Small intestine (tissue), 7 donors: ENCODE results near the gene TUBA3E. TPM values are rescaled to one million over a fixed set of nuclear protein-coding genes. Genes with fewer than 3 reads are reported as not detected.
"Not testable (repeated sequence)": the region's sequence is repeated elsewhere in the genome, so short reads cannot be mapped to it uniquely, and the experiment has no call there.

Source experiments
- DNase-seq, 2 donors: peaks; one replicate each; pipeline versions ENCODE4 v3.0.0 to v3.0.0-alpha.2; 2013
- FAIRE-seq: peaks from 2 replicates; lab custom pipeline; 2012; peaks lifted over from hg19 to GRCh38; lab: Jason Lieb, UNC
- H3K27ac ChIP-seq, 3 donors: one replicate each; pipeline ENCODE4 v1.5.1; 2013; ENCODE audit warnings: low read length in 2 of 3, mild to moderate bottlenecking in 2 of 3, control low read depth in 1 of 3, inconsistent platforms in 1 of 3, low read depth in 1 of 3, moderate library complexity in 1 of 3
- H3K27me3 ChIP-seq, 3 donors: one replicate each; pipeline ENCODE4 v1.6.1; 2013; ENCODE audit warnings: low read length in 3 of 3, inconsistent platforms in 1 of 3; ENCODE audit not compliant: control insufficient read depth in 3 of 3, insufficient read depth in 3 of 3
- H3K36me3 ChIP-seq, 3 donors: one replicate each; pipeline ENCODE4 v1.6.1; 2013; ENCODE audit warnings: low read length in 3 of 3, inconsistent platforms in 1 of 3, low read depth in 1 of 3, mild to moderate bottlenecking in 1 of 3, moderate library complexity in 1 of 3; ENCODE audit not compliant: control insufficient read depth in 3 of 3, insufficient read depth in 2 of 3
- H3K4me1 ChIP-seq, 3 donors: one replicate each; pipeline ENCODE4 v1.6.1; 2013; ENCODE audit warnings: low read length in 2 of 3, inconsistent platforms in 1 of 3, low read depth in 1 of 3, mild to moderate bottlenecking in 1 of 3, moderate library complexity in 1 of 3; ENCODE audit not compliant: control insufficient read depth in 3 of 3, insufficient read depth in 2 of 3
- H3K4me3 ChIP-seq, 3 donors: one replicate each; pipeline ENCODE4 v1.5.1; 2013; ENCODE audit warnings: low read length in 3 of 3, control low read depth in 1 of 3, inconsistent platforms in 1 of 3, low read depth in 1 of 3, mild to moderate bottlenecking in 1 of 3, moderate library complexity in 1 of 3
- H3K9me3 ChIP-seq, 2 donors: one replicate each; pipeline ENCODE4 v1.6.1; 2013; ENCODE audit warnings: low read depth in 1 of 2, low read length in 1 of 2; ENCODE audit not compliant: control insufficient read depth in 2 of 2, insufficient read depth in 1 of 2
- WGBS, 3 donors: extraction: QIAGEN DNeasy Blood & Tissue Kit; methylation state at CpG; one replicate each; pipeline ENCODE4 v1.1.7; 2013; 5-methylcytosine and 5-hydroxymethylcytosine counted together
- polyA plus RNA-seq, 4 donors: library from polyadenylated mRNA; stranded (reverse) in 3 of 4; unstranded in 1 of 4; fragments of 200-250 nt in 3 of 4; fragments of 120-200 nt in 1 of 4; gene quantifications; one replicate each; pipeline versions ENCODE4 v1.2.1 to v1.2.3, GENCODE V29; 2013
- donor health status: healthy with polysubstance abuse.
- donor health status: control.
- donor health status: control.
- donor health status: Bipolar disorder and iron deficiency.
- donor health status: healthy.

The TUBA3E gene
- polyA plus RNA-seq, 4 donors: 0.12 to 2.4 TPM; not detected in 2

- not testable (repeated sequence) for H3K4me1 ChIP-seq, FAIRE-seq, H3K27ac ChIP-seq, H3K27me3 ChIP-seq, H3K9me3 ChIP-seq, H3K4me3 ChIP-seq, DNase-seq
- H3K36me3 ChIP-seq: peaks cover 2 to 53% (median 9%) of the 10 kb centered on the region in 3 donors
- WGBS, 3 donors: 48 to 68% (median 66%) methylated on average over 6 to 11 of the region's 12 CpGs
These were observed 40.9 kb downstream of the TUBA3E start for GRCh38 chr2:130157354-130157753.

GRCh38 chr2:130156624-130157004 is 41.6 kb downstream of the TUBA3E start:
- DNase-seq (no peak), FAIRE-seq (no peak)
- H3K27ac ChIP-seq: no peak overlapping the region
- no peak overlapping the region for H3K4me3 ChIP-seq
- peaks cover 2 to 59% (median 13%) of the 10 kb centered on the region in 3 donors for H3K36me3 ChIP-seq
- H3K4me1 ChIP-seq: no peaks in the 10 kb centered on the region
- no peaks in the 10 kb centered on the region for H3K9me3 ChIP-seq
- H3K27me3 ChIP-seq: no peaks in the 10 kb centered on the region
- 85 to 91% (median 90%) methylated on average over 9 of the region's 9 CpGs for WGBS, 3 donors

GRCh38 chr2:130155956-130156623 is 42.1 kb downstream of the TUBA3E start:
- not testable (repeated sequence) for H3K4me1 ChIP-seq, H3K4me3 ChIP-seq, H3K27me3 ChIP-seq, FAIRE-seq, H3K9me3 ChIP-seq, H3K27ac ChIP-seq
- peaks cover 2 to 59% (median 13%) of the 10 kb centered on the region in 3 donors for H3K36me3 ChIP-seq
- peak; percentile 33 to 63 for DNase-seq
- 22 to 63% (median 34%) methylated on average over 16 of the region's 16 CpGs for WGBS, 3 donors

GRCh38 chr2:130154773-130155765 is 43.2 kb downstream of the TUBA3E start:
- no peaks in the 10 kb centered on the region for H3K27me3 ChIP-seq
- WGBS, 3 donors: 95 to 96% (median 96%) methylated on average over 26 to 29 of the region's 29 CpGs
- H3K27ac ChIP-seq: no peak overlapping the region
- H3K9me3 ChIP-seq: no peaks in the 10 kb centered on the region
- H3K36me3 ChIP-seq: peaks cover 2 to 60% (median 13%) of the 10 kb centered on the region in 3 donors
- no peak for FAIRE-seq
- no peak for DNase-seq
- H3K4me1 ChIP-seq: no peaks in the 10 kb centered on the region
- no peak overlapping the region for H3K4me3 ChIP-seq

- WGBS, 3 donors: 89 to 97% (median 92%) methylated on average over 4 to 8 of the region's 8 CpGs
These were observed 43.8 kb downstream of the TUBA3E start for GRCh38 chr2:130154423-130154770.

GRCh38 chr2:130153721-130154422 is 44.4 kb downstream of the TUBA3E start:
- not testable (repeated sequence) for FAIRE-seq

More at GRCh38 chr2:130154423-130154770, 43.8 kb downstream of the TUBA3E start:
- H3K27ac ChIP-seq, H3K27me3 ChIP-seq, H3K4me3 ChIP-seq, H3K4me1 ChIP-seq, H3K9me3 ChIP-seq, DNase-seq, FAIRE-seq: not testable (repeated sequence)
- peaks cover 2 to 54% (median 13%) of the 10 kb centered on the region in 3 donors for H3K36me3 ChIP-seq

GRCh38 chr2:130152816-130153595 is 45.2 kb downstream of the TUBA3E start:
- H3K4me1 ChIP-seq: no peaks in the 10 kb centered on the region
- H3K27ac ChIP-seq: no peak overlapping the region
- H3K27me3 ChIP-seq: no peaks in the 10 kb centered on the region
- H3K4me3 ChIP-seq: no peak overlapping the region
- H3K9me3 ChIP-seq: no peaks in the 10 kb centered on the region
- WGBS, 3 donors: 93 to 94% (median 94%) methylated on average over 25 of the region's 25 CpGs
- no peak for DNase-seq
- no peak for FAIRE-seq
- H3K36me3 ChIP-seq: peaks cover 0 to 51% (median 13%) of the 10 kb centered on the region in 3 donors

More at GRCh38 chr2:130153721-130154422, 44.4 kb downstream of the TUBA3E start:
- not testable (repeated sequence) for H3K9me3 ChIP-seq, H3K27me3 ChIP-seq, H3K4me1 ChIP-seq, DNase-seq, H3K27ac ChIP-seq, H3K4me3 ChIP-seq
- WGBS, 3 donors: 92 to 96% (median 92%) methylated on average over 18 to 23 of the region's 23 CpGs
- H3K36me3 ChIP-seq: peaks cover 2 to 53% (median 13%) of the 10 kb centered on the region in 3 donors
